GM12878 (cell line): ENCODE results near the gene AP4B1. TPM values are rescaled to one million over a fixed set of nuclear protein-coding genes. Genes with fewer than 3 reads are reported as not detected.
A peak's percentile ranks its signal among the peaks of the same experiment; 100 is the strongest.

Experiments
- ATAC-seq: fragments of 200-7000 bp; cut with Tn5 transposase; 3 replicates; pipeline ENCODE4 v1.9.1; 2020; ENCODE audit warnings: mild to moderate bottlenecking, moderate library complexity
- BruUV-seq: library from RNA; stranded (reverse); fragments of 400-500 nt; replicated peaks from 2 replicates; lab custom pipeline; 2021; lab: Mats Ljungman, UMichigan
- CTCF ChIA-PET: fragments of 300-600 bp; sonication (Branson Sonifier 250); formaldehyde crosslinking; extraction: SDS; loops from one replicate; lab custom pipeline; 2021; ENCODE audit warnings: inconsistent platforms; lab: Yijun Ruan, JAX
- POLR2A ChIA-PET: fragments of 350-600 bp; formaldehyde crosslinking; extraction: SDS; loops from one replicate; lab custom pipeline; 2021; ENCODE audit warnings: inconsistent platforms; lab: Charles Lee
- RAD21 ChIA-PET: fragments of 300-600 bp; sonication (Branson Sonifier 250); formaldehyde crosslinking; loops from one replicate; lab custom pipeline; 2023; ENCODE audit warnings: antibody characterized with exemption; ENCODE audit not compliant: unreplicated experiment; lab: Charles Lee
- SMC1A ChIA-PET: fragments of 300-600 bp; sonication (Branson Sonifier 250); formaldehyde crosslinking; loops from one replicate; lab custom pipeline; 2023; ENCODE audit not compliant: unreplicated experiment, uncharacterized antibody; lab: Charles Lee
- DNase-seq: peaks from one replicate; pipeline ENCODE4 v3.0.0-alpha.2; 2011; ENCODE audit warnings: low read depth, low spot score
- FAIRE-seq: peaks from 3 replicates; lab custom pipeline; 2011; peaks lifted over from hg19 to GRCh38; lab: Jason Lieb, UNC
- H2AFZ ChIP-seq: 2 replicates; pipeline ENCODE4 v1.6.0; 2011; ENCODE audit warnings: low read depth, low read length, control low read depth; ENCODE audit not compliant: control insufficient read depth
- H3K27ac ChIP-seq: 2 replicates; pipeline ENCODE4 v1.5.1; 2011; ENCODE audit warnings: control low read depth; ENCODE audit not compliant: control insufficient read depth, insufficient read depth
- H3K27me3 ChIP-seq, 2 experiments: replicated peaks in 1 of 2; 2 replicates each; pipeline versions ENCODE4 v1.6.0 to v1.6.1; 2011; ENCODE audit warnings: low read length in 1 of 2; ENCODE audit not compliant: control insufficient read depth in 2 of 2, insufficient read depth in 2 of 2
- H3K36me3 ChIP-seq, 2 experiments: 2 replicates each; pipeline ENCODE4 v1.5.1; 2011; ENCODE audit warnings: low read length in 1 of 2; ENCODE audit not compliant: control insufficient read depth in 2 of 2, insufficient read depth in 2 of 2
- H3K4me1 ChIP-seq: 2 replicates; pipeline ENCODE4 v1.6.1; 2011; ENCODE audit warnings: mild to moderate bottlenecking, low read length, moderate library complexity, mixed read lengths; ENCODE audit not compliant: control insufficient read depth, insufficient read depth
- H3K4me2 ChIP-seq: 2 replicates; pipeline ENCODE4 v1.6.0; 2011; ENCODE audit warnings: control low read depth; ENCODE audit not compliant: control insufficient read depth, insufficient read depth
- H3K4me3 ChIP-seq: fragments of 200-600 bp; sonication (generic); 2 replicates; pipeline ENCODE4 v1.5.1; 2016
- H3K79me2 ChIP-seq: 2 replicates; pipeline ENCODE4 v1.6.0; 2011; ENCODE audit warnings: low read length; ENCODE audit not compliant: control insufficient read depth, insufficient read depth
- H3K9ac ChIP-seq: 2 replicates; pipeline ENCODE4 v1.8.0; 2011; ENCODE audit warnings: low read length, control low read depth, mixed read lengths; ENCODE audit not compliant: control insufficient read depth, insufficient read depth
- H3K9me3 ChIP-seq: replicated peaks from 3 replicates; pipeline ENCODE4 v1.5.1; 2011; ENCODE audit warnings: mild to moderate bottlenecking, low read length; ENCODE audit not compliant: control insufficient read depth, insufficient read depth
- H4K20me1 ChIP-seq: 2 replicates; pipeline ENCODE4 v1.6.0; 2011; ENCODE audit not compliant: control insufficient read depth, insufficient read depth
- EGR1 ChIP-seq, 2 experiments: IDR thresholded peaks; 1 replicate in 1 of 2; 2 replicates in 1 of 2; pipeline ENCODE4 v1.6.1; 2011 to 2012; ENCODE audit warnings: low read depth in 2 of 2, low read length in 2 of 2, borderline replicate concordance in 1 of 2, mild to moderate bottlenecking in 1 of 2, moderate library complexity in 1 of 2
- ETV6 ChIP-seq, 2 experiments: fragments of 450-650 bp in 1 of 2; IDR thresholded peaks in 1 of 2; conservative IDR thresholded peaks in 1 of 2; 2 replicates each; pipeline ENCODE4 v1.6.1; 2014; ENCODE audit warnings: antibody characterized with exemption in 1 of 2, borderline replicate concordance in 1 of 2, low read depth in 1 of 2, mild to moderate bottlenecking in 1 of 2, moderate library complexity in 1 of 2
- FOXK2 ChIP-seq: fragments of 450-650 bp; IDR thresholded peaks from 2 replicates; pipeline ENCODE4 v1.6.1; 2017; ENCODE audit warnings: mild to moderate bottlenecking, moderate library complexity
- LARP7 ChIP-seq: fragments of 450-650 bp; IDR thresholded peaks from 2 replicates; pipeline ENCODE4 v1.6.1; 2017; ENCODE audit warnings: mild to moderate bottlenecking
- MEF2A ChIP-seq: IDR thresholded peaks from 2 replicates; pipeline ENCODE4 v1.6.1; 2011; ENCODE audit warnings: low read depth, mild to moderate bottlenecking, low read length, moderate library complexity; ENCODE audit not compliant: insufficient read depth
- MEF2B ChIP-seq: fragments of 450-650 bp; IDR thresholded peaks from 2 replicates; pipeline ENCODE4 v1.6.1; 2018; ENCODE audit warnings: mild to moderate bottlenecking, moderate library complexity; ENCODE audit not compliant: partially characterized antibody, poor library complexity, severe bottlenecking
- MYC ChIP-seq: IDR thresholded peaks from 2 replicates; pipeline ENCODE4 v1.6.1; 2011; ENCODE audit warnings: mild to moderate bottlenecking, low read length, moderate library complexity, inconsistent platforms; ENCODE audit not compliant: insufficient read depth, insufficient replicate concordance, insufficient read length, severe bottlenecking
- PML ChIP-seq: IDR thresholded peaks from 2 replicates; pipeline ENCODE4 v1.6.1; 2012; ENCODE audit warnings: low read length, inconsistent platforms
- POLR2AphosphoS5 ChIP-seq: IDR thresholded peaks from 2 replicates; pipeline ENCODE4 v1.6.1; 2011; ENCODE audit warnings: mild to moderate bottlenecking, low read length, inconsistent platforms
- RAD21 ChIP-seq: IDR thresholded peaks from 2 replicates; pipeline ENCODE4 v1.6.1; 2011; ENCODE audit warnings: mild to moderate bottlenecking, low read depth, low read length, moderate library complexity; ENCODE audit not compliant: insufficient read depth
- SIX5 ChIP-seq: IDR thresholded peaks from 2 replicates; pipeline ENCODE4 v1.6.1; 2011; ENCODE audit warnings: mild to moderate bottlenecking, low read depth, low read length, moderate library complexity; ENCODE audit not compliant: severe bottlenecking
- WRNIP1 ChIP-seq: IDR thresholded peaks from 2 replicates; pipeline ENCODE4 v1.6.1; 2011; ENCODE audit warnings: low read depth, low read length, improper control_type of control experiment, borderline replicate concordance
- WGBS: methylation state at CpG from one replicate; pipeline ENCODE4 v1.1.6; 2016; ENCODE audit warnings: low lambda C conversion rate; ENCODE audit not compliant: insufficient replicate concordance, insufficient coverage; ENCODE audit errors: missing lambda C conversion rate; 5-methylcytosine and 5-hydroxymethylcytosine counted together
- in situ Hi-C: fragments of 300-500 bp; cut with MboI; formaldehyde crosslinking; loops from 9 replicates; pipeline ENCODE4 v1.14.3; 2018; ENCODE audit warnings: mixed read lengths
- intact Hi-C: fragments of 100-400 bp; cut with micrococcal nuclease; formaldehyde crosslinking; loops from one replicate; pipeline ENCODE4 v1.14.2; 2022; ENCODE audit not compliant: unreplicated experiment
- polyA plus RNA-seq, 11 experiments: library from polyadenylated mRNA; depleted of rRNA in 4 of 11; unstranded in 6 of 11; stranded (reverse) in 5 of 11; fragments of >200 nt; fragmentation: Nextera tagmentation in 4 of 11; fragmentation: Illumina TruSeq in 1 of 11; extraction: Ambion mirVana in 4 of 11; extraction: Trizol in 1 of 11; gene quantifications; 1 replicate in 1 of 11; 2 replicates in 10 of 11; pipeline versions ENCODE4 v1.2.1 to v1.2.3, GENCODE V29; 2011 to 2016; ENCODE audit warnings: inconsistent platforms in 2 of 11, missing spikeins in 2 of 11, low read depth in 1 of 11
- total RNA-seq, 4 experiments: library from RNA; depleted of rRNA in 3 of 4; stranded (reverse); fragments of >200 nt in 3 of 4; fragmentation: Illumina TruSeq in 1 of 4; extraction: Trizol in 1 of 4; gene quantifications; 2 replicates each; pipeline versions ENCODE4 v1.2.1 to v1.2.3, GENCODE V29; 2013 to 2021
- TF ChIP-seq, protein P1 (sequence below): IDR thresholded peaks from 2 replicates; pipeline ENCODE4 v1.6.1; 2011; ENCODE audit warnings: low read depth, mild to moderate bottlenecking, low read length, moderate library complexity, borderline replicate concordance; ENCODE audit errors: extremely low read depth
- TF ChIP-seq, protein P2 (sequence below): IDR thresholded peaks from 2 replicates; pipeline ENCODE4 v1.6.1; 2012; ENCODE audit warnings: mild to moderate bottlenecking, low read depth, low read length
- TF ChIP-seq, protein P3 (sequence below): fragments of 450-650 bp; IDR thresholded peaks from 2 replicates; pipeline ENCODE4 v1.6.1; 2017; ENCODE audit warnings: mild to moderate bottlenecking, low read depth, inconsistent platforms; ENCODE audit not compliant: poor library complexity, severe bottlenecking

AP4B1 gene
- total and polyA plus RNA-seq, 10 of the 15 experiments (the other 5 are each of a cell fraction or from before 2014, with no cell fraction given) = 27.2 to 61.0 (median 33.0) TPM

DNA sequence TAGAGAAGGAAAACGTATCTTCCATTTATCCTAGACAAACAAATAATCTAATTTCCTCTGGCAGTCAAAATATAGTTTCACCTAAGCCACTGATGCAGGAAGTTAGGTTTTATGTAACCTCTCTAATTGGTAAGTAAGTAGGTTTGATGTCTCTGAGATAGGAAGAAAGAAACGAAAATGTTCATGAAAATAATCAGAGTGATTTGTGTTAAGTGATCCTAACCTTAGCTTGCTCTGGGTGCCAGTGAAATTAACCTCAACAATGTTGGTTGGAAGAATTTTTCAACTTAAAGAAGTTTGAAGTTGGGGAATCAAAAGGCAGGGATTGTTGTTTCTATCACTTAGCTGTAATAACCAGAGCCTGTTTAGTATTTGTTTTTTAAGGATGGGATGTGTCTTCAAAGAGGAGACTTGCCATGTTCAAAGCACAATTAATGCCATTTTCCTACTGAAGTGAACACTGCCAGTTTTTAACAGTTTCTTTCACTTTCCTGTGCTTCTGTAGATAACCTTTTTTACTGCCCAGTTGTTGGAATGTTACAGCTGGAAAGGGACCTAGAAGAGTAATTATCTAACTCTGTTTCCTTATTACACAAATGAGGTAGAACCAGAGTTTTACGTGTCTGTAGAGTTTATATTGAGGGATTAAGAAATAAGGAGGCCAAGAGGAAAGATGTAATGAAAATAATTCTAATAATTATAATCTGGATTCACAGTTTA is 42.9 kb upstream of the AP4B1 start:
- peak overlapping the region; percentile 39; the same call in 1 of the 2 replicates for H2AFZ ChIP-seq
- no peak for TF ChIP-seq WRNIP1
- TF ChIP-seq PML = no peak
- TF ChIP-seq LARP7 = no peak
- TF ChIP-seq RAD21 = no peak
- no peak for TF ChIP-seq POLR2AphosphoS5
- TF ChIP-seq MEF2B = no peak
- TF ChIP-seq FOXK2 = no peak
- no peak for TF ChIP-seq EGR1 (IDR thresholded peaks at IDR 0.05; ENCODE audit: borderline replicate concordance in 1 of 2, low read depth in 2 of 2, low read length in 2 of 2)
- TF ChIP-seq, protein P1, sequence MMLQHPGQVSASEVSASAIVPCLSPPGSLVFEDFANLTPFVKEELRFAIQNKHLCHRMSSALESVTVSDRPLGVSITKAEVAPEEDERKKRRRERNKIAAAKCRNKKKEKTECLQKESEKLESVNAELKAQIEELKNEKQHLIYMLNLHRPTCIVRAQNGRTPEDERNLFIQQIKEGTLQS = no peak
- no peak for TF ChIP-seq MYC
- TF ChIP-seq ETV6 (conservative IDR thresholded peaks at IDR 0.05 in 1 of 2, IDR thresholded peaks at IDR 0.05 in 1 of 2; ENCODE audit: borderline replicate concordance in 1 of 2, low read depth in 1 of 2) = no peak; a peak in 1 of 4 replicates
- TF ChIP-seq SIX5 = no peak
- TF ChIP-seq MEF2A = no peak
- TF ChIP-seq, protein P2, sequence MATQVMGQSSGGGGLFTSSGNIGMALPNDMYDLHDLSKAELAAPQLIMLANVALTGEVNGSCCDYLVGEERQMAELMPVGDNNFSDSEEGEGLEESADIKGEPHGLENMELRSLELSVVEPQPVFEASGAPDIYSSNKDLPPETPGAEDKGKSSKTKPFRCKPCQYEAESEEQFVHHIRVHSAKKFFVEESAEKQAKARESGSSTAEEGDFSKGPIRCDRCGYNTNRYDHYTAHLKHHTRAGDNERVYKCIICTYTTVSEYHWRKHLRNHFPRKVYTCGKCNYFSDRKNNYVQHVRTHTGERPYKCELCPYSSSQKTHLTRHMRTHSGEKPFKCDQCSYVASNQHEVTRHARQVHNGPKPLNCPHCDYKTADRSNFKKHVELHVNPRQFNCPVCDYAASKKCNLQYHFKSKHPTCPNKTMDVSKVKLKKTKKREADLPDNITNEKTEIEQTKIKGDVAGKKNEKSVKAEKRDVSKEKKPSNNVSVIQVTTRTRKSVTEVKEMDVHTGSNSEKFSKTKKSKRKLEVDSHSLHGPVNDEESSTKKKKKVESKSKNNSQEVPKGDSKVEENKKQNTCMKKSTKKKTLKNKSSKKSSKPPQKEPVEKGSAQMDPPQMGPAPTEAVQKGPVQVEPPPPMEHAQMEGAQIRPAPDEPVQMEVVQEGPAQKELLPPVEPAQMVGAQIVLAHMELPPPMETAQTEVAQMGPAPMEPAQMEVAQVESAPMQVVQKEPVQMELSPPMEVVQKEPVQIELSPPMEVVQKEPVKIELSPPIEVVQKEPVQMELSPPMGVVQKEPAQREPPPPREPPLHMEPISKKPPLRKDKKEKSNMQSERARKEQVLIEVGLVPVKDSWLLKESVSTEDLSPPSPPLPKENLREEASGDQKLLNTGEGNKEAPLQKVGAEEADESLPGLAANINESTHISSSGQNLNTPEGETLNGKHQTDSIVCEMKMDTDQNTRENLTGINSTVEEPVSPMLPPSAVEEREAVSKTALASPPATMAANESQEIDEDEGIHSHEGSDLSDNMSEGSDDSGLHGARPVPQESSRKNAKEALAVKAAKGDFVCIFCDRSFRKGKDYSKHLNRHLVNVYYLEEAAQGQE = no peak
- TF ChIP-seq, protein P3, sequence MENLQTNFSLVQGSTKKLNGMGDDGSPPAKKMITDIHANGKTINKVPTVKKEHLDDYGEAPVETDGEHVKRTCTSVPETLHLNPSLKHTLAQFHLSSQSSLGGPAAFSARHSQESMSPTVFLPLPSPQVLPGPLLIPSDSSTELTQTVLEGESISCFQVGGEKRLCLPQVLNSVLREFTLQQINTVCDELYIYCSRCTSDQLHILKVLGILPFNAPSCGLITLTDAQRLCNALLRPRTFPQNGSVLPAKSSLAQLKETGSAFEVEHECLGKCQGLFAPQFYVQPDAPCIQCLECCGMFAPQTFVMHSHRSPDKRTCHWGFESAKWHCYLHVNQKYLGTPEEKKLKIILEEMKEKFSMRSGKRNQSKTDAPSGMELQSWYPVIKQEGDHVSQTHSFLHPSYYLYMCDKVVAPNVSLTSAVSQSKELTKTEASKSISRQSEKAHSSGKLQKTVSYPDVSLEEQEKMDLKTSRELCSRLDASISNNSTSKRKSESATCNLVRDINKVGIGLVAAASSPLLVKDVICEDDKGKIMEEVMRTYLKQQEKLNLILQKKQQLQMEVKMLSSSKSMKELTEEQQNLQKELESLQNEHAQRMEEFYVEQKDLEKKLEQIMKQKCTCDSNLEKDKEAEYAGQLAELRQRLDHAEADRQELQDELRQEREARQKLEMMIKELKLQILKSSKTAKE = no peak

More for the DNA sequence above, 42.9 kb upstream of the AP4B1 start:
- no peak for FAIRE-seq
- Histone ChIP-seq H3K9me3 (peaks cover 7% of the 10 kb centered on the region), H3K4me3 (peak overlapping the region; percentile 1; the same call in 1 of the 2 replicates), H3K9ac (no peak overlapping the region; the same call in 1 of the 2 replicates), H3K79me2 (peaks cover 52% of the 10 kb centered on the region), H3K4me1 (peaks cover 24% of the 10 kb centered on the region), H4K20me1 (no peaks in the 10 kb centered on the region; the same call in 1 of the 2 replicates), H3K27ac (peak overlapping the region; percentile 50), H3K27me3 (no peaks in the 10 kb centered on the region), H3K4me2 (peak overlapping the region; percentile 74; the same call in 1 of the 2 replicates), H3K36me3 (peaks cover 0 to 3% of the 10 kb centered on the region in 2 experiments; a peak in 2 of 4 replicates)
- BruUV-seq = TSS peak; percentile 22
- intact Hi-C loops = no loop called here
- RAD21 ChIA-PET = interaction anchor here (0.9 to 3.3 kb wide), 6 partner anchors 16 to 112 kb away, joined by 3 to 27 read pairs (median 6); partner anchors contain the start of gene HIPK1
- no peak for DNase-seq
- in situ Hi-C loops = no loop called here
- CTCF ChIA-PET = interaction anchor here (0.6 to 2.4 kb wide), 10 partner anchors 9 to 335 kb away, joined by 3 to 19 read pairs (median 4); partner anchors contain the start of gene AP4B1
- 3% methylated on average over 3 of the region's 3 CpGs for WGBS
- SMC1A ChIA-PET = interaction anchor here (0.7 to 6.4 kb wide), 20 partner anchors 10 to 335 kb away, joined by 3 to 99 read pairs (median 5); partner anchors contain the start of genes AP4B1, DCLRE1B, HIPK1 and RSBN1
- POLR2A ChIA-PET = interaction anchor here (1.1 to 4.6 kb wide), 4 partner anchors 13 to 71 kb away, joined by 3 to 34 read pairs (median 8); partner anchors contain the start of genes AP4B1 and HIPK1
- ATAC-seq = peak; percentile 52
